Right lobe of liver (tissue), 4 donors: ENCODE results near the gene RING1.

Experiments used
- POLR2A ChIP-seq: fragments of 450-650 bp; IDR thresholded peaks from one replicate; pipeline ENCODE4 v1.6.1; 2017; ENCODE audit warnings: antibody characterized with exemption, mild to moderate bottlenecking
- TF ChIP-seq, protein P1 (sequence below), 4 donors: fragments of 200-600 bp in 3 of 4; fragments of 450-650 bp in 1 of 4; IDR thresholded peaks; one replicate each; pipeline versions ENCODE4 v1.5.1 to v1.8.0; 2016 to 2022; ENCODE audit warnings: antibody characterized with exemption in 4 of 4, mild to moderate bottlenecking in 2 of 4
- donor health status: DM: no; HTN: no; CAD: no.
- donor health status: DM: no; HTN: no; CAD: no.
- donor health status: DM: no; HTN: yes; CAD: no.

- TF ChIP-seq POLR2A, result no peak
- TF ChIP-seq, protein P1, sequence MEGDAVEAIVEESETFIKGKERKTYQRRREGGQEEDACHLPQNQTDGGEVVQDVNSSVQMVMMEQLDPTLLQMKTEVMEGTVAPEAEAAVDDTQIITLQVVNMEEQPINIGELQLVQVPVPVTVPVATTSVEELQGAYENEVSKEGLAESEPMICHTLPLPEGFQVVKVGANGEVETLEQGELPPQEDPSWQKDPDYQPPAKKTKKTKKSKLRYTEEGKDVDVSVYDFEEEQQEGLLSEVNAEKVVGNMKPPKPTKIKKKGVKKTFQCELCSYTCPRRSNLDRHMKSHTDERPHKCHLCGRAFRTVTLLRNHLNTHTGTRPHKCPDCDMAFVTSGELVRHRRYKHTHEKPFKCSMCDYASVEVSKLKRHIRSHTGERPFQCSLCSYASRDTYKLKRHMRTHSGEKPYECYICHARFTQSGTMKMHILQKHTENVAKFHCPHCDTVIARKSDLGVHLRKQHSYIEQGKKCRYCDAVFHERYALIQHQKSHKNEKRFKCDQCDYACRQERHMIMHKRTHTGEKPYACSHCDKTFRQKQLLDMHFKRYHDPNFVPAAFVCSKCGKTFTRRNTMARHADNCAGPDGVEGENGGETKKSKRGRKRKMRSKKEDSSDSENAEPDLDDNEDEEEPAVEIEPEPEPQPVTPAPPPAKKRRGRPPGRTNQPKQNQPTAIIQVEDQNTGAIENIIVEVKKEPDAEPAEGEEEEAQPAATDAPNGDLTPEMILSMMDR (IDR thresholded peaks at IDR 0.05), result no peak
Observed at GRCh38 chr6:33193619-33194018, 14.7 kb upstream of the RING1 start.
